ENCODE results near the gene FKBP14. TPM values are rescaled to one million over a fixed set of nuclear protein-coding genes. Genes with fewer than 3 reads are reported as not detected.

FKBP14 gene
- total and polyA plus RNA-seq, 3 experiments from 2014 or later: 1.2 to 4.6 (median 4.1) TPM

DNA sequence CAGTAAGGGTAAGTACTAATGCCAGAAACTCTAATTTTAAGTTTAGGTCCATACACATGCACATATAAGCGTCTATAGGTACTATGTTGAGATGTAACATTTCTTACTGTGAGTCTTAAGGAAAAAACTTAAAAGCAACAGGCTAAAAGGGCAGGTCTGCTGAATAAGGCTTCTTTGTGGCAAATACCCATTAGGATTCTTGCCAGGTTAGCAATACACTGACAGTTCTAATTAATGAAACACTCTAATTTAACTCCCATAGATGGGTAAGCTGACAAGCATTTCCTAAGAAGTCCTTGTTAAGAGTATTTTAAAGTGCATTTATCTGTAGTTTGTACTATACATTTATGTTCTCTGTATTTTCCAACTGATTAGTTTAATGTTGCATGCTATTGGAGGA, 50.9 kb downstream of the FKBP14 start:
- Mint-ChIP-seq H3K27me3 (peaks cover 4 to 46% of the 10 kb centered on the region in 2 donors), H3K27ac (no peak overlapping the region), H3K4me1 (peaks cover 0 to 5% (median 4%) of the 10 kb centered on the region in 3 donors), H3K4me3 (no peak overlapping the region), H3K36me3 (no peaks in the 10 kb centered on the region), H3K9me3 (no peaks in the 10 kb centered on the region)
- ChIA-PET CTCF (no interaction called here), POLR2A (no interaction called here)
- no peak for DNase-seq
- Histone ChIP-seq H3K9me3 (ENCODE audit: low read length) (no peaks in the 10 kb centered on the region), H3K27ac (ENCODE audit: low read depth, low read length) (no peak overlapping the region), H3K36me3 (ENCODE audit: insufficient read depth, low read length) (no peaks in the 10 kb centered on the region), H3K4me1 (ENCODE audit: insufficient read depth, low read length) (no peaks in the 10 kb centered on the region), H3K27me3 (ENCODE audit: insufficient read depth, low read length, poor library complexity, severe bottlenecking) (no peaks in the 10 kb centered on the region), H3K4me3 (ENCODE audit: low read length) (no peak overlapping the region)

DNA sequence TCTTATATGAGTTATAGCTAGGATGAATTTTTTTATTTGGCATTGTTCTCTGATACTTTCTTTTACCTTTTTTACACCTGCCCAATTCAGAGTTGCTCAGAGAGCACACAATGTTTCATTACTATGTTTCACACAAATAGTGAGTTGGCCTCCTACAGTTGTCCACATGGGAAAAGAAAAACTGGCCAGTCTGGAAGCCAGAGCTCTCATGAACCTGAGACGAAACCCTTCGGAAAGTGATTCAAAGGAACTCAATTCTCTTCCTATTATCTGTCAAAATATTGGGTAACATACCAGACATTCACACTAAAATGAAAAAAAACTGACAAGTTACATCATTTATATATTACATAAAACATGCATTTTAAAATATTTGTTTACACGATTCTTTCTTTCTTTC, 52.2 kb downstream of the FKBP14 start:
- Mint-ChIP-seq H3K27me3 (peaks cover 4 to 47% of the 10 kb centered on the region in 2 donors), H3K36me3 (no peaks in the 10 kb centered on the region), H3K27ac (peak overlapping the region in 1 of 8 donors; percentile 43), H3K4me3 (no peak overlapping the region), H3K4me1 (peaks cover 10 to 17% (median 13%) of the 10 kb centered on the region in 3 donors), H3K9me3 (no peaks in the 10 kb centered on the region)
- Histone ChIP-seq H3K27ac (ENCODE audit: low read depth, low read length) (no peak overlapping the region), H3K4me1 (ENCODE audit: insufficient read depth, low read length) (no peaks in the 10 kb centered on the region), H3K36me3 (ENCODE audit: insufficient read depth, low read length) (no peaks in the 10 kb centered on the region), H3K27me3 (ENCODE audit: insufficient read depth, low read length, poor library complexity, severe bottlenecking) (no peaks in the 10 kb centered on the region), H3K4me3 (ENCODE audit: low read length) (no peak overlapping the region), H3K9me3 (ENCODE audit: low read length) (no peaks in the 10 kb centered on the region)
- no peak for DNase-seq
- POLR2A ChIA-PET: no interaction called here
- CTCF ChIA-PET: interaction anchor here (1.3 kb wide), 1 partner anchor 53 kb away, joined by 3 read pairs; no protein-coding TSS in a partner anchor

DNA sequence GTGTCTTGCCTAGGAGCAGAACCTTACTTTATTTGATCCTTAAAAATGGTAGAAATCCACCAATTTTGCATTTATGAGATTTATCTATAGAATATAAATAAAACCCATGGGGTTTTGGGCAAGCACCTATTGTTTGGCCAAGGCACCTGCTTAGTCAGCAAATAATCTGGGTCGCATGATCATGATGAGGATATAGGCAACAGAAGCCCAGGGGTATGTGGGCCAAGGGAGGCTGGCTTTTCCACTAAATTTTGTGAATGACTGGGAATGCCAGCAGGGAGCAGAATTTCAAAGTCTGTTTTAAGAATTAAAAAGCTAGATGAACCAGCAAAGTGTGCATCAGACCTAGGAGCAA, 54.2 kb downstream of the FKBP14 start:
- Mint-ChIP-seq H3K4me1 (peaks cover 10 to 23% (median 15%) of the 10 kb centered on the region in 3 donors), H3K9me3 (no peaks in the 10 kb centered on the region), H3K27ac (no peak overlapping the region), H3K4me3 (no peak overlapping the region), H3K36me3 (no peaks in the 10 kb centered on the region), H3K27me3 (peaks cover 4 to 52% of the 10 kb centered on the region in 2 donors)
- DNase-seq: no peak
- H3K4me1 ChIP-seq (ENCODE audit: insufficient read depth, low read length): no peaks in the 10 kb centered on the region
- no peak overlapping the region for H3K4me3 ChIP-seq (ENCODE audit: low read length)
- ChIA-PET POLR2A (no interaction called here), CTCF (interaction anchor here (1.3 kb wide), 1 partner anchor 66 kb away, joined by 3 read pairs; no protein-coding TSS in a partner anchor)
- no peaks in the 10 kb centered on the region for H3K36me3 ChIP-seq (ENCODE audit: insufficient read depth, low read length)
- H3K27me3 ChIP-seq (ENCODE audit: insufficient read depth, low read length, poor library complexity, severe bottlenecking): no peaks in the 10 kb centered on the region
- H3K9me3 ChIP-seq (ENCODE audit: low read length): no peaks in the 10 kb centered on the region
- H3K27ac ChIP-seq (ENCODE audit: low read depth, low read length): no peak overlapping the region

DNA sequence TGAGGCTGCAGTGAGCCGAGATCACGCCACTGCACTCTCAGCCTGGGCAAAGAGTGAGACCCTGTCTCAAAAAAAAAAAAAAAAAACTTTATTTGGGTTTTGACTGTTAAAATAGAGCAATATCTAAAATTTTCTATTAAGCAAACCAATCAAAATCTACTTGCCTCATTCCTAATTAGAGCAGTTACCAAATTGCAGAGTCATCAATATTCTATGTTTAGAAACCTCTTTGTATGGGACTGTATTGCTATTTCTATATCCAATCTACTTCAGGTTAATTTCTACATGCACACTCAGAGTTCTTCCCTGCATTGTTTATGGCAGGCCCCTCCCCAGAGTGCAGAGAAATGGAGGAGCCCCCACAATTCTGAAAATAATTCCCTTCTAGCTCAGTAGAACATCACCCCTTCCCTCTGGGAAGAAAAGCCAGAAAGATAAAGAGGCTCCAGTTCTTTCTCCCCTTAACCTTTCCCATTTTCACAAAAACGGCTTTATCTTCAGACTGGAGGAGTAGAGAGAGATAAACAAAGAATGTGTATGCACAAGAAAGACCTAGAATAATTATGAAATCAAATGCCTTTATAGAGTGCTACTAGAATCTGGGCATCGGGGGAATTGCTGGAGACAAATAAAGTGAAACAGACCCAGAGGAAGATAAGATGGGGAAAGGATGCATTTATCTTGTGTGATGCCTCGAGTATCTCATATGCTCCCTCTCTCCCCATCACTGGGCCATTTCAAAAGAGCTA, 54.8 kb downstream of the FKBP14 start:
- H3K9me3 ChIP-seq (ENCODE audit: low read length): no peaks in the 10 kb centered on the region
- no peak overlapping the region for H3K27ac Mint-ChIP-seq
- no peaks in the 10 kb centered on the region for H3K27me3 ChIP-seq (ENCODE audit: insufficient read depth, low read length, poor library complexity, severe bottlenecking)
- ChIA-PET POLR2A (no interaction called here), CTCF (interaction anchor here (1.3 kb wide), 1 partner anchor 66 kb away, joined by 3 read pairs; no protein-coding TSS in a partner anchor)
- DNase-seq: no peak
- no peak overlapping the region for H3K4me3 ChIP-seq (ENCODE audit: low read length)
- H3K4me3 Mint-ChIP-seq: no peak overlapping the region
- H3K9me3 Mint-ChIP-seq: no peaks in the 10 kb centered on the region
- no peaks in the 10 kb centered on the region for H3K4me1 ChIP-seq (ENCODE audit: insufficient read depth, low read length)
- H3K36me3 ChIP-seq (ENCODE audit: insufficient read depth, low read length): no peaks in the 10 kb centered on the region
- peaks cover 10 to 23% (median 15%) of the 10 kb centered on the region in 3 donors for H3K4me1 Mint-ChIP-seq
- H3K36me3 Mint-ChIP-seq: no peaks in the 10 kb centered on the region
- no peak overlapping the region for H3K27ac ChIP-seq (ENCODE audit: low read depth, low read length)
- peaks cover 4 to 48% of the 10 kb centered on the region in 2 donors for H3K27me3 Mint-ChIP-seq

DNA sequence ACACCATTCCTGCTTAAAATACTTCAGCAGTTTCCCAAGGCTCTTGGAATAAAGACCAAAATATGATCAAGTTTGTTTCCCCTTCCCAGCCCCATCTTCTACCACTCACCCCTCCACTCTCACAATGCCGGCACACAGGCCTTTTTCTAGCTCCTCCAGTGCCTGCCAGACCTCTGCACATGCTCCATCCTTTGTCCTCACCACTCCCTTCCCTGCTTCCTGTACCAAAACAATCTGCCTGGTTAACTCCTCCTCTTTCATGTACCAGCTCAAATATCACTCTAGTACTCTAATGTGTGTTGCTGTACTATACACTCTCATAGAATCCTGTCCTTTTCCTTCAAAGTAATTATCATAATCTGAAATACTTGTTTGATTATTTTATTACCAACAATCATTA, 56.3 kb downstream of the FKBP14 start:
- DNase-seq: no peak
- no peaks in the 10 kb centered on the region for H3K9me3 ChIP-seq (ENCODE audit: low read length)
- ChIA-PET POLR2A (no interaction called here), CTCF (no interaction called here)
- no peaks in the 10 kb centered on the region for H3K36me3 Mint-ChIP-seq
- H3K4me1 ChIP-seq (ENCODE audit: insufficient read depth, low read length): no peaks in the 10 kb centered on the region
- H3K4me1 Mint-ChIP-seq: peaks cover 10 to 18% (median 15%) of the 10 kb centered on the region in 3 donors
- H3K4me3 ChIP-seq (ENCODE audit: low read length): no peak overlapping the region
- H3K27ac ChIP-seq (ENCODE audit: low read depth, low read length): no peak overlapping the region
- no peaks in the 10 kb centered on the region for H3K36me3 ChIP-seq (ENCODE audit: insufficient read depth, low read length)
- no peaks in the 10 kb centered on the region for H3K27me3 ChIP-seq (ENCODE audit: insufficient read depth, low read length, poor library complexity, severe bottlenecking)
- H3K27ac Mint-ChIP-seq: peak overlapping the region in 2 of 8 donors; percentile 0 to 13
- no peaks in the 10 kb centered on the region for H3K9me3 Mint-ChIP-seq
- H3K27me3 Mint-ChIP-seq: peaks cover 5 to 40% of the 10 kb centered on the region in 2 donors
- H3K4me3 Mint-ChIP-seq: peak overlapping the region in 3 of 7 donors; percentile 1

DNA sequence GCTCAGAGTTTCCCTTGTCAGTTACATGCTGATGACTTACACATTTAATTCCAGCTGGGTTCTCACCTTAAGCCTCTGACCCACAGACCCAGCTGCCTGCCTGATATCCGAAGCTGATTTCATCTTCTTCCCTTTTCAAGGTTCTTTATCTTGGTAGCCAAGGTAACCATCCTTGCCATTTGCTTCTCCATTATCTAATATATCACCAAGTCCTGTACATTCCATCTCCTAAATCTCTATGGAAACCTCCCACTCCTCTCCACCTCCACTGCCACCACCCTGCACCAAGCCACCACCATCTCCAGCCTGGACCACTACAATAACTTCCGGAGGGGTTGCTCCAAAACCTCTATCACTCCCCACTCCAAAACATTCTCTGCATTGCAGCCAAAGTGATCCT, 56.8 kb downstream of the FKBP14 start:
- Histone ChIP-seq H3K4me3 (ENCODE audit: low read length) (no peak overlapping the region), H3K4me1 (ENCODE audit: insufficient read depth, low read length) (no peaks in the 10 kb centered on the region), H3K27me3 (ENCODE audit: insufficient read depth, low read length, poor library complexity, severe bottlenecking) (no peaks in the 10 kb centered on the region), H3K27ac (ENCODE audit: low read depth, low read length) (no peak overlapping the region), H3K36me3 (ENCODE audit: insufficient read depth, low read length) (no peaks in the 10 kb centered on the region), H3K9me3 (ENCODE audit: low read length) (no peaks in the 10 kb centered on the region)
- no peak for DNase-seq
- Mint-ChIP-seq H3K4me3 (peak overlapping the region in 2 of 7 donors; percentile 1 to 6), H3K9me3 (no peaks in the 10 kb centered on the region), H3K27ac (peak overlapping the region in 2 of 8 donors; percentile 0 to 7), H3K4me1 (peaks cover 10 to 18% (median 15%) of the 10 kb centered on the region in 3 donors), H3K27me3 (peaks cover 5 to 40% of the 10 kb centered on the region in 2 donors), H3K36me3 (no peaks in the 10 kb centered on the region)
- ChIA-PET POLR2A (no interaction called here), CTCF (no interaction called here)

DNA sequence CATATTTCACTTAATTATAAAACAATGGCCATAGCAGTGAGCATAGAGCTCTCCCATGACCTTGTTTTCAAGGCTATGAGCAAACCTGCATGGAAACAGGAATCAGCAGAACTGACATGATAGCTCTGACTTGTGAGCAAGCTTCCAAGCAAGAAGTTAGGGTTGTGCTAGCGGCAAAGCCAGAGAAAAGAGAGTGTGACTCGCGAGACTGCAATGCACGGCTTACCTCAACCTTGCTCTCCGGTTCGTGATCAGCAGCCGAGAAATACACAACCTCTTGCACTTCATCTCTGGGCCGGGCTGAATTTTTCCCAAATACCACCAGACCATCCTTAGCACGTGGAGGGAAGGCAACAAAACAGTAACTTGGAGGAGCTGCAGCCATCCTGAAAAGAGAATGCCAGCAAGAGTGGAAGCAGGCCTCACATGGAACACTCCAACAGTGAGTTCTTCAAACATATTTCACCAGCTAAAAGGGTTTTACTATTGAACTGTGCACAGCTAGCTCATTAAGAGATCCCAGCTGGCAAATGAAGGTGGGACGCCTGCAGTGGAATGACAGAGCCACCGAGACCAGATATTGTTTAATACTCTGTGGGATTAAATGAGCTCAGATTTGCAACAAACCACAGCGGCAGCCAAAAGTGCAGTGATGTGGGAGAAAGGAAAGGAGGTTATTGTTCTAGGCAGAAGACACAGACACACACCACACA, 57.7 kb downstream of the FKBP14 start:
- H3K4me3 Mint-ChIP-seq: peak overlapping the region in 2 of 7 donors; percentile 13 to 25
- peaks cover 10 to 18% (median 15%) of the 10 kb centered on the region in 3 donors for H3K4me1 Mint-ChIP-seq
- CTCF ChIA-PET: no interaction called here

DNA sequence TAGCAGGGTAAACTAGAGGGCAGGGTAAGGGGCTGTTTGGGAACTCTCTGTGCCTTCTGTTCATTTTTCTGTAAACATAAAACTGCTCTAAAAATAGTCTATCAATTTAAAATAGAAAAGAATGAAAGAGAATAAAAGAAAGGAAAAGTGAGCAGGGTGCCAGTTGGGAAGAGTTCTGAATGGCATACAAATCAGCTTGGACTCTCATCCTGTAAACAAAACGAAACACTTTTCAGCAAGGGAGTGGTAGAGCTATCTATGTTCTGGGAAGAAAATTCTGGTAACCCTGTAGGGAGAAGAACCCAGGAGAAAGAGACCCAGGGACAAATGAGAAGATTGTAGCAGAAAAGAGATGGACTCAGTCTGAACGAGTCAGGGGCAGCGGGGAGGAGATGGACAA, 61.5 kb downstream of the FKBP14 start:
- Mint-ChIP-seq H3K27ac (no peak overlapping the region), H3K36me3 (no peaks in the 10 kb centered on the region), H3K27me3 (peaks cover 4 to 28% of the 10 kb centered on the region in 2 donors), H3K4me1 (peaks cover 7 to 14% (median 7%) of the 10 kb centered on the region in 3 donors), H3K4me3 (no peak overlapping the region), H3K9me3 (no peaks in the 10 kb centered on the region)
- H3K4me3 ChIP-seq (ENCODE audit: low read length): no peak overlapping the region
- CTCF ChIA-PET: interaction anchor here (1.5 kb wide), 1 partner anchor 13 kb away, joined by 3 read pairs; no protein-coding TSS in a partner anchor
- no peaks in the 10 kb centered on the region for H3K9me3 ChIP-seq (ENCODE audit: low read length)
- H3K4me1 ChIP-seq (ENCODE audit: insufficient read depth, low read length): no peaks in the 10 kb centered on the region
- POLR2A ChIA-PET: interaction anchor here (0.5 kb wide), 1 partner anchor 290 kb away, joined by 3 read pairs; no protein-coding TSS in a partner anchor
- no peaks in the 10 kb centered on the region for H3K27me3 ChIP-seq (ENCODE audit: insufficient read depth, low read length, poor library complexity, severe bottlenecking)
- no peaks in the 10 kb centered on the region for H3K36me3 ChIP-seq (ENCODE audit: insufficient read depth, low read length)
- H3K27ac ChIP-seq (ENCODE audit: low read depth, low read length): no peak overlapping the region
- DNase-seq: no peak

More for the DNA sequence above, 57.7 kb downstream of the FKBP14 start:
- Histone ChIP-seq H3K4me1 (ENCODE audit: insufficient read depth, low read length) (no peaks in the 10 kb centered on the region), H3K27me3 (ENCODE audit: insufficient read depth, low read length, poor library complexity, severe bottlenecking) (no peaks in the 10 kb centered on the region), H3K36me3 (ENCODE audit: insufficient read depth, low read length) (no peaks in the 10 kb centered on the region), H3K27ac (ENCODE audit: low read depth, low read length) (no peak overlapping the region), H3K9me3 (ENCODE audit: low read length) (no peaks in the 10 kb centered on the region), H3K4me3 (ENCODE audit: low read length) (no peak overlapping the region)
- POLR2A ChIA-PET: no interaction called here
- Mint-ChIP-seq H3K27me3 (peaks cover 5 to 39% of the 10 kb centered on the region in 2 donors), H3K27ac (no peak overlapping the region), H3K9me3 (no peaks in the 10 kb centered on the region), H3K36me3 (no peaks in the 10 kb centered on the region)
- DNase-seq: no peak

All from CD8-positive, alpha-beta memory T cell (primary cell).